ENCODE results near the gene PRTN3. TPM values are rescaled to one million over a fixed set of nuclear protein-coding genes. Genes with fewer than 3 reads are reported as not detected.
"Not testable (repeated sequence)": the region's sequence is repeated elsewhere in the genome, so short reads cannot be mapped to it uniquely, and the experiment has no call there.

The PRTN3 gene
- total RNA-seq, 3 donors from 2014 or later, result not detected

- Histone ChIP-seq H3K4me3 (no peak overlapping the region), H3K4me1 (ENCODE audit: low read depth) (no peaks in the 10 kb centered on the region), H3K9me3 (no peaks in the 10 kb centered on the region), H3K36me3 (ENCODE audit: low read depth) (no peaks in the 10 kb centered on the region)
- TF ChIP-seq, protein P1, sequence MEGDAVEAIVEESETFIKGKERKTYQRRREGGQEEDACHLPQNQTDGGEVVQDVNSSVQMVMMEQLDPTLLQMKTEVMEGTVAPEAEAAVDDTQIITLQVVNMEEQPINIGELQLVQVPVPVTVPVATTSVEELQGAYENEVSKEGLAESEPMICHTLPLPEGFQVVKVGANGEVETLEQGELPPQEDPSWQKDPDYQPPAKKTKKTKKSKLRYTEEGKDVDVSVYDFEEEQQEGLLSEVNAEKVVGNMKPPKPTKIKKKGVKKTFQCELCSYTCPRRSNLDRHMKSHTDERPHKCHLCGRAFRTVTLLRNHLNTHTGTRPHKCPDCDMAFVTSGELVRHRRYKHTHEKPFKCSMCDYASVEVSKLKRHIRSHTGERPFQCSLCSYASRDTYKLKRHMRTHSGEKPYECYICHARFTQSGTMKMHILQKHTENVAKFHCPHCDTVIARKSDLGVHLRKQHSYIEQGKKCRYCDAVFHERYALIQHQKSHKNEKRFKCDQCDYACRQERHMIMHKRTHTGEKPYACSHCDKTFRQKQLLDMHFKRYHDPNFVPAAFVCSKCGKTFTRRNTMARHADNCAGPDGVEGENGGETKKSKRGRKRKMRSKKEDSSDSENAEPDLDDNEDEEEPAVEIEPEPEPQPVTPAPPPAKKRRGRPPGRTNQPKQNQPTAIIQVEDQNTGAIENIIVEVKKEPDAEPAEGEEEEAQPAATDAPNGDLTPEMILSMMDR (IDR thresholded peaks at IDR 0.05), result no peak
- ATAC-seq (peak; percentile 33), DNase-seq (no peak)
- intact Hi-C loops (cut with DNase I, micrococcal nuclease), result no loop called here
Measured at GRCh38 chr19:835210-835810, 5.5 kb upstream of the PRTN3 start.

GRCh38 chr19:842802-843179 is 2.0 kb downstream of the PRTN3 start:
- H3K9me3 ChIP-seq; H3K36me3 ChIP-seq (ENCODE audit: low read depth); ATAC-seq; H3K4me3 ChIP-seq; H3K4me1 ChIP-seq (ENCODE audit: low read depth); intact Hi-C loops (cut with DNase I, micrococcal nuclease); DNase-seq: not testable (repeated sequence)

- DNase-seq (peak in 1 of 3 donors; percentile 53), ATAC-seq (peak; percentile 73)
- Histone ChIP-seq H3K36me3 (ENCODE audit: low read depth) (no peaks in the 10 kb centered on the region), H3K4me1 (ENCODE audit: low read depth) (peaks cover 9% of the 10 kb centered on the region), H3K9me3 (no peaks in the 10 kb centered on the region), H3K4me3 (no peak overlapping the region)
- intact Hi-C loops (cut with DNase I, micrococcal nuclease), result no loop called here
- TF ChIP-seq, protein P1 (IDR thresholded peaks at IDR 0.05), result no peak
Measured at GRCh38 chr19:843180-843835, 2.5 kb downstream of the PRTN3 start.

DNA sequence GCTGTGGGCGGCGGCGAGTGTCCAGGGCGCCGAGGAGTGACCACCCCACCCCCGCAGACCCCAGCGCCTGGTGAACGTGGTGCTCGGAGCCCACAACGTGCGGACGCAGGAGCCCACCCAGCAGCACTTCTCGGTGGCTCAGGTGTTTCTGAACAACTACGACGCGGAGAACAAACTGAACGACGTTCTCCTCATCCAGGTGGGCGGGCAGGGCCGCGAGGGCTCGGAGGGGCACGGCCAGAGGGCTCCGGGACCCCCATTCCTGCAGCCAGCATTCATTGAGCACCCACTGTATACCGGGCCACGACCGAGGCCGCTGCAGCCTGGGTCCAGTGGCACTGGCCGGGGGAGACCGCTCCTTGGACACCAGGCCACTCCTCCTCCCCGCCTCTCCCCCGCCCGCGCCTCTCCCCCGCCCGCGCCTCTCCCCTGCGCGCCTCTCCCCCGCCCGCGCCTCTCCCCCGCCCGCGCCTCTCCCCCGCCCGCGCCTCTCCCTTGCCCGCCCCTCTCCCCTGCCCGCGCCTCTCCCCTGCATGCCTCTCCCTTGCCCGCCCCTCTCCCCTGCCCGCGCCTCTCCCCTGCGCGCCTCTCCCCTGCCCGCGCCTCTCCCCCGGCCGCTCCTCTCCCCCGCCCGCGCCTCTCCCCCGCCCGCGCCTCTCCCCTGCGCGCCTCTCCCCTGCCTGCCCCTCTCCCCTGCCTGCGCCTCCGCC is 3.2 kb downstream of the PRTN3 start:
- peak; percentile 47 for ATAC-seq
- Histone ChIP-seq H3K4me3 (no peak overlapping the region), H3K9me3 (no peaks in the 10 kb centered on the region), H3K4me1 (ENCODE audit: low read depth) (peaks cover 9% of the 10 kb centered on the region), H3K36me3 (ENCODE audit: low read depth) (no peaks in the 10 kb centered on the region)
- TF ChIP-seq, protein P1 (IDR thresholded peaks at IDR 0.05), result no peak
- DNase-seq, result peak in 1 of 3 donors; percentile 40
- intact Hi-C loops (cut with DNase I, micrococcal nuclease), result no loop called here

DNA sequence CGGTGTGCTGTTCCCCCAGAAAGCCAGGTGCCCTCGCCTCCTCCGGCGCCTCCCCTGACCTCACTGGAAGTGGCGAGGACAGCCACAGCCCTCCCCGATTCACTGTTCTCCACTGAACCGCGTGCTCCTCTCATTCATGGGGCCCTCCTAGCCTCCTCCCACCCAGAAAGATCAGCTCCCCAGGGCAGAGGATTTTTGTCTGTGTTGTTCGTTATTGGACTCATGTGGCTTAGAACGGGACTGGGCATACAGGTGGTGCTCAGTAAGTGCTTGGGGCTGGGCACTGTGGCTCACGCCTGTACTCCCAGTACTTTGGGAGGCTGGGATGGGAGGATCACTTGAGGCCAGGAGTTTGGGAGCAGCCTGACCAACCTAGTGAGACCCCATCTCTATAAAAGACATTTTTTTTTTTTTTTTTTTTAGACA is 3.8 kb downstream of the PRTN3 start:
- H3K9me3 ChIP-seq, result no peaks in the 10 kb centered on the region
- H3K4me1 ChIP-seq (ENCODE audit: low read depth), result peaks cover 9% of the 10 kb centered on the region
- DNase-seq, result no peak
- intact Hi-C loops (cut with DNase I, micrococcal nuclease), result no loop called here
- H3K36me3 ChIP-seq (ENCODE audit: low read depth), result no peaks in the 10 kb centered on the region
- TF ChIP-seq, protein P1 (IDR thresholded peaks at IDR 0.05), result no peak
- no peak overlapping the region for H3K4me3 ChIP-seq
- peak; percentile 6 for ATAC-seq
